HG02973 (cell line): Measurements from ENCODE around the gene PIGM.

Experiments
- ATAC-seq: cut with Tn5 transposase; IDR thresholded peaks from one replicate; pipeline ENCODE4 v1.9.1; 2021; ENCODE audit warnings: moderate library complexity; ENCODE audit not compliant: unreplicated experiment

PIGM gene

DNA sequence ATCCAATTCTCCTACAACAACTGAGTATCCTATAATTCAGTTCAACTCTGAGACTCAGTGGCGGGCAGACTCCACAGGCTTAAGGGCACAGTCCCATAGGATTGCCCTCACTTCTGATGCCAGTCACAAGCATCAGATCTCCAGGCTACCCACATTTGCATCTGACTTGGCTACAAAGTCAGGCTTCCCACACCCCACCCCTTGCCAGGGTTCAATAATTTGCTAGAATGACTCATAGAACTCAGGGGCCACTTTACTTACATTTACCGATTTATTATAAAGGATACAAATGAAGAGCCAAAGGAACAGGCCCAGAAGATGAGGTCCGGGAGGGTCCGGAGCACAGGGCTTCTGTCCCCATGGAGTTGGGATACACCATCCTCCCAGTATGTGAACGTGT is 41.8 kb downstream of the PIGM start:
- no peak for ATAC-seq

DNA sequence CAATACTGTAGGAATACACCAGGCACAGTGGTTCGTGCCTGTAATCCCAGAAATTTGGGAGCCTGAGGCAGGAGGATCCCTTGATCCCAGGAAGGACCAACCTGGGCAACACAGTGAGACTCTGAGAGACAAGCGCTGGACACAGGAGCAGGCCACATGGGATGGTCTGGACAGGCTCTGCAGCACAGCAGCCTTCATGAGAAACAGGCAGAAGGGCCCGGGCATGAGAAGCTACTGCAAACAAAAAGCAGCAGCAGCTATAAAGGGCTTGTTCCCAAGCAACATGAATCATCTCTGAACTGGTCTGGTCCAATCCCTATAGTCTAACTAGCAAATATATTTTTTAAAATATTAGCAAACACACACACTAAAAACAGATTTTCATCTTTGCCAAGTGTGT is 42.2 kb downstream of the PIGM start:
- ATAC-seq = no peak

DNA sequence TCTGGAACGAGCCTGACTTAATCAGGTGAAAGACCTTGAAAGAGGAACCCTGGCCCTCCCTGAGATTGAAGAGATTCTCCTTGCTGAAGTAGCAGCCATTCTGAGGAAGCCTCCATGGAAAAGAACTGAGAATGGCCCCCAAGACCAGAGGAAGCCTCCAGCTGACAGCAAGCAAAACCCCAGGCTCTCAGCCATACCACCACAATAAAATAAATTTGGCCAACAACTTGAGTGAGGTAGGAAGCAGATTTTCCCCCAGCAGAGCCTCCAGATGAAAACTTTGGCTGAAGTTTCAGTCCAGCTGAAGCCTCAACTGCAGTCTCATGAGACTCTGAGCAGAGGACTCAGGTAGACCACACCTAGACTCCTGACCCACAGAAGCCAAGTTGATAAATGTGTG is 43.8 kb downstream of the PIGM start:
- ATAC-seq = no peak

DNA sequence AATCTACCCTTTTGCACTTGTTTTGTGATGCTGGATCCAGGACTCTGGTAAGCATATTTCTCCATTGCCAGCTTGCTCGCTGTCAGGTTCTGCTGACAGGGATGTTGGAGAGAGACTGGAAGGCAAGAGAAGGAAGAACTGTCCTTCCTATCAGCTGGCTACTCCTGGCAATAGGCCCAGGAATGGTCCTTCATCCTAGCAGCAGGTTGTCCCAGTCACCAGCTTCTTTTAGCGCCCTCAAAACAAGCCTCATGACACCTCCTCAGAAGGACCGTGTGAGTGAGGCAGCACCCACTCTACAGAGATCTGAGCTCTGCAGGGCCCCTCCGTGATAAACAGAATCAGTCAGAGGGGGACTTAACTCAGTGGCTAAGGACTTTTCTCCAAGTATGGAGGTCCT is 44.6 kb downstream of the PIGM start:
- ATAC-seq = no peak

DNA sequence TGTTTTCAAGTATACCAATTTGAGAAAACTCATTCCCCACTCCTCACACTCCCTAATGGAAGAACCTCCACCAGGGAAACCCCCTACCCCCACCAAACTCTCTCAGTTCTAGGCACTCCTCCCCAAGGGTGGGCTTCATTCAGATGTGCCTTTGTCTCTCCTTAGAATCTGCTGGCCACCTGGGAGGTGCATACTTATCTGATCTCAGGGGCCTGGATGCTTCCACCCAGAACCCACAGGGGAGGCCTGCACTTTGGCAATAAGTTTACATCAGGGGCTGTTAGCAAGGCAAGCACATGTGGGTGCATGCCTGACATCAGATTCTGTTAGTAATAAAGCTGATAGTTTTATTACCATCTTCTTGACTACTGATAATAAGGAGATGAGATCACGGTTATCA is 45.3 kb downstream of the PIGM start:
- ATAC-seq = no peak

DNA sequence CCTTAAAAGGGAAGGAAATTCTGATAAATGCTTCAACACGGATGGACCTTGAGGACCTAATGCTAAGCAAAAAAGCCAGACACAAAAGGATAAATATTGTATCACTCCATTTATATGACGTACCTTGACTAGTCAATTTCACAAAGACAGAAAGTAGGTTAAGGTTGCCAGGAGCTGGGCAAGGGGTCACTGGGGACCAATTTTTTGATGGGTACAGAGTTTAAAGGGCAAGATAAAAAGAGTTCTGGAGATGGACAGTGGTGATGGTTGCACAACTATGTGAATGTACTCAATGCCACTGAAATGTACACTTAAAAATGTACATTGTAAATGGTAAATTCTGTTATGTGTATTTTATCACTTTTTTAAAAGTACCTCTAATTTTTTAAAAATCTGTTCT is 45.7 kb downstream of the PIGM start:
- no peak for ATAC-seq

DNA sequence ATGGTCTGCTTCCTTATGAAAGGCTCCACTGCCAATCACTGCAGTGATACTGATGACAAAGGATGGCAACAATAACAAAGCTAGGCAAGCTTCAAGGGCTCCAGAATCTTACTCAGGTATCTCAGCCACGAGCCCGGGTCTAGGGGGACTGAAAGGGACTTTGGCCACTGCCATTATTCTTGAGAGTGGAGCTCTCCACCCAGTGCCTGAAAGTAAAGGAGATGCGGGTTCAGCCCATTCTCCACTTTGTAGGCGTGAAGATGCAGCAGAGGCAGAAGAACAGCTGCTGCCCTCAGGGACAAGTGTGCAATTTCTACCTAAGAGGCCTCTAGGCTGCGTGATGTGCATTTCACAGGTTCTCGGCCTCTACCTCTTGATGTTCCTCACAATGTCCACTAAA is 46.3 kb downstream of the PIGM start:
- ATAC-seq = no peak

DNA sequence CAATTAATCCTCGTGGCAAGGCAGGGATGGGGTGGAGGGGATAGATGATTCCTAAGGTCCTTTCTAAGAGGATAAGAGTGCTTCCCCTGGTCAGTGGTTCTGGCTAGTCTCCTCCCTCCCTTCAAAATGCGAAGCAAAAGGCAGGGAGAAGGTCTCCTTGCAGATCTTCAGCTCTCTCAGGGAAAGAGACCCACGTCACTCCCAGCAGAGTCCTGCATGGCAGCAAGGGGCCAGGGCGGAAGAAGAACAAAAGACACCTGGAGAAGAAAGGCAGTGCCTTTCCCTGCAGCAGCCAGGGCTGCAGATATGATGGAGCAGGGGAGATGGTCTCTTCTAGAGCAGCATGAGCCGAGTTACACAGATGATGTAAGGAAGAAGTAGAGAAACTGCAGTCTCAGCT is 48.1 kb downstream of the PIGM start:
- ATAC-seq = no peak

DNA sequence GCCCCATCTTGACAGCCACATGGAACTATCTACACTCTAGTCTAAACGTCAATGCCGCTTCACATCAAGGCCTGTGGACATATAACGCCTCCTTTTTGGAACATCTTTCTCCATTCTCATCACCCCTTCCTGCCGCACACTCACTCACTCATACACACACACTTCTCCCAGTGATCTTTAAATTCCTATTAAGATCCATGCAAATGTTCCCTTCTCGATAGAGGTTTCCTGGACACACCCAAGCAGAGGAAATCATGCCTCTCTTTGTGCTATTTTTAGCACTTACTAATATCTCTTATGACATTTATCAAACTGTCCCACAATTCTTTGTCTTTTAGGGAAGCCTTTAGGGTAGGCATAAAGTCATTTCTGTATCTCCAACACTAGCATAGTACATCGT is 49.5 kb downstream of the PIGM start:
- ATAC-seq = no peak

DNA sequence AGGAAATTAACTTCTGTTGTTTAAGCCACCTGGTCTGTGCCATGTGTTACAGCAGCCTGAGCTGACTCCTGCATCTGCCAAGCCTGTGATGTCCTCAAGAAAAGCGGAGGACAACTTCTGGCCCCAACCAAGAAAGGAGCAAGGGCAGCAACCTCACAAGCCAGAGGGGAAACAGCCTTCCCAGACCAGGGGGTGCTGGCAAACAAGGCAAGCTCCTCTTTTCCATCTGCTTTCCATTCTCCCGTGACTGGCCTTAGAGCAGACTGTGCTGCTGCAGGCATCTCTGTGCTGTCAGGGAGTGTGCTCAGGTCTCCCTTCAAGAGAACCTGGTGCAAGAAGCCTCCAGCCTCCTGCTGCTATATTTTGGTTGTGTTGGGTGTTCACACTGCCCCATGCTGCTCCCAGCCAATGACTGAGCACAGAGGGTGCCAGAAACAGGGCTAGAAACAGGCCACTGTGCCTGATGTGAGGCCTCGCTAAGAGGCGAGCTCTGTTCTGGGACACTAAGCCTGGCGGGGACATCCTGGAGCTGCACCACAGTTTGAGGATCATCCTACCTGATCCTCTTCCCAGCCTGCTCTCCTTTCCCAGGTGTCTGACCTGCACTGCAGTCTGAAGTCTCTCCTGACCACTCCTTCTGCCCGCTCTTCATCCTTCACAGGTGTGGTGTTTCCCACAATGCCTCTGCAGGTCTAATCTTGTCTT is 50.3 kb downstream of the PIGM start:
- ATAC-seq = no peak

DNA sequence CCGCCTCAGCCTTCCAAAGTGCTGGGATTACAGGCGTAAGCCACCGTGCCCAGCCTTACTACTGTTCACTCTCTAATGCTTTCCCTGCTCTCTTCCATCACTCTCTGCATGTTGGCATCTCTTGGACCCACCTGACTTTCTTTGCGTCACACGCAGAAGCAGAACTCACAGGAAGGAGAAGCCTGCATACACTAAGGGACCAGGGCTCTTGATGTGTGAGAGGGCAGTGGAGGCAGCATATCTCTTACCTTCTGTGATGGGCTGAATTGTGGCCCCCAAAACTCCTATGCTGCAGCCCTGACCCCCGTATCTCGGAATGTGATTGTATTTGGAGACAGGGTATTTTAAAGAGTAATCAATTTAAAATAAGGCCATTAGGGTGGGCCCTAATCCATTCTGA is 51.0 kb downstream of the PIGM start:
- ATAC-seq = no peak

DNA sequence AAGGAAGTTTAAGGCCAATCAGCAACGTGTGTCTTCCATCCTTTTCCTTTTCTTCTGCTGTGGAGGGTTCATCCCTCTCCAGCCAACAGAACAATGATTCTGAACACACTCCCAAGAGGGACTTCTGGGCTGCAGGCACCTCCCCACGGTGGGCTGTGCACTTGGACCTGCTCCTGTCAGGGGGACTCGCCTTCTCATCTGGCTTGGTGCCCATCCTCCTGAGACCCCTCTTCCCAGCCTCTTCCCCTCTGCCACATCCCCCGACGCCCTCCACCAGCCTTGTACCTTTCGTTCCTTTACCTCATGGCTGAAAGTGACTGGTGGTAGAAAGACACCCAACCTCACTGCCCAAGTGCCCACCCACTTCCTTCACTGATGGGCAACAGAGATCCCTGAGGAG is 51.7 kb downstream of the PIGM start:
- ATAC-seq = no peak

DNA sequence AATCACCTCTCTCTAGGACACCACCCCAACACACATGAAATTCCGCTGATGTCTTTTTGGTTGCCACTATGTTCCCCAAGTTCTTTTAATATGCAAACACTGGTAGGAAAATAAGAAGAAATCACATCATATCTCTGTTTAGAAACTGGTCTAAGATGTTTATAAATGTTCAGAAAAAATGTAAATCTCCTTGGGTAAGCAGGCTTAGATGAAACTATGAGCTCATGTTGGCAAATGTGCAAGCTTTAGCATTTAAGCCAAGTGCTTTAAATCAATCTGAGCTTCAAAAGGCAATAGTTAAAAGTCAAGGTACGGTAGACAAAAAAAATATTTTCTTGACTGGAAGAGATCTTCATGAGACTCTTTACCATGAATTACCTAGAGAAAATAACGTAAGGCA is 52.5 kb downstream of the PIGM start:
- ATAC-seq = no peak

DNA sequence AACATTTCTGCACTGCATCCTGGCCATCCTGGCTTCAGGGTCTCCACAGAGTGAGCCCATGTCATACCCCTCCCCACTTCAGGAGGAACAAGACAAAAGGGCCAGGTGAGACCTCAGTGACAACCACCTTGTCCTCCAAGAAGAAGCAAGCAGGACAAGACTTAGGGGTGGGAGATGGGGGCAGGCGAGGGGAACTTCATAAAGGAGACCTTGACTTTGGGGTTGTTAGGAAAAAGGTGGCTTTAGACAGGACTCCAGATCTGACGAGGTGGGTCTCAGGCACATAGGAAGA is 53.7 kb downstream of the PIGM start:
- ATAC-seq = no peak

DNA sequence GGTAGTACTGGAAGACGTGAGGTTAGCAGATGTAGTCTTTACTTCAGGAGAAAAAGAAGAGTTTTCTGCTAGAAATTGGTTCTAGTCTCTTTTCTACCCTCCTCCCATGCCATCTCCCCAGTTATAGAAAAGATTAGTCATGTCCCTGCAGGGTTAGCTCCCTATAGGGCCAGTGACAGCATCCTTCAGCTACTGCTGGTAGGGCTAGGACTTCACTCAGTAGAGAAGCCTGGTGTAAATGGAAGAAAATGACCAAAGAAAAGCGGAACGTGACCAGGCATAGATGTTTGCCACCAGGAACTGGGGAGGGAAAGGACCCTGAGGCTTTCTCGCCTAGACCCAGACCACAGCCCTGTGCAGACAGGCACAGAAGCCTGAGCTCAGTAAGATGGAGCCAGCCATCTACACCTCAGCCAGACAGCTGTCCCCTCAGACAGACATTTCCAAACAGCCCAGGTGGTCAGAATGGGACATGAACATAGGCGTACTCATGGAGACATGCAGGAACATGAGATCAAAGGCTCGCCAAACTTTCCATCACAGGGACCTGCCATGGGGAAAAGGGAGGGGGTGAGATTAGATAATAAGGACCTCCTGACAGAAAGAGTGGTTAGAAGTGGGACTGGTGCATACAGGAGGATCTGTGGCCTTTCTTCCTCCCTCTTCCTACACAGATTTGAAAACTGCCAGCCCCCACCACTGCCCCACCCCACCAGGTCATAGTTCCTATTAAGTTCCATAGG is 54.3 kb downstream of the PIGM start:
- no peak for ATAC-seq
